ENCODE measurements around the gene USH2A. TPM values are rescaled to one million over a fixed set of nuclear protein-coding genes. Genes with fewer than 3 reads are reported as not detected.

The USH2A gene
- polyA plus RNA-seq, 2 of the 4 experiments (the other 2 are of a cell fraction): not detected

- TF ChIP-seq CTCF (IDR thresholded peaks at IDR 0.05) (no peak), CEBPB (IDR thresholded peaks at IDR 0.05) (peak; percentile 53 to 74; a peak in 3 of 4 replicates), HOXB5 (CRISPR knock-in tag; IDR thresholded peaks at IDR 0.05) (no peak)
- ChIA-PET CTCF (interaction anchor here (1.8 kb wide), 1 partner anchor 8 kb away, joined by 4 read pairs; no protein-coding TSS in a partner anchor), POLR2A (no interaction called here)
- Histone ChIP-seq H3K4me2 (no peak overlapping the region), H3K27ac (no peak overlapping the region), H3K4me1 (no peaks in the 10 kb centered on the region), H3K9me3 (no peaks in the 10 kb centered on the region), H3K4me3 (no peak overlapping the region)
- FAIRE-seq (no peak), DNase-seq (ENCODE audit: low read depth in 1 of 2, low spot score in 1 of 2) (no peak), ATAC-seq (no peak)
- WGBS (ENCODE audit: missing lambda C conversion rate): 91% methylated on average over 1 of the region's 1 CpG
Measured at GRCh38 chr1:216212826-216213225, 210.4 kb downstream of the USH2A start.

DNA sequence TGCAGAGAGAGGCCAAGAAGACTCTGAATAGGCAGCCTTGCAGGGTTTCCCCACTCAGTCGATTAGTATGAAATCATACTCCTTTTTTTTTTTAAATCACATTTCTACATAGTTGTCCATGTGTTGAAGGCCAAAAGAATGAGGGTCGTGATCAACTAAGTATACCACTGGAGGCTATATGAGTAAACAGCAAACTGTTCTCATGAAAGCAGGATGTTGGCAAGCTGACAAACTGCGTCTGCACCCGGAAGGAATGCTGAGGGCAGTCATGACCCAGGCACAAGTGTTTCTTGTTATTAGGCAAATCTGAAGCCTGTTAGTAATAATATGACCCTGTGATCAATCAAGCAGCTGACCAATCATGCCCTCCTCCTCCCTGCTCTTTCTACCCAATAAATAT lies 213.2 kb downstream of the USH2A start:
- ChIA-PET CTCF (interaction anchor here (1.8 kb wide), 1 partner anchor 11 kb away, joined by 4 read pairs; no protein-coding TSS in a partner anchor), POLR2A (no interaction called here)
- TF ChIP-seq HEYL (CRISPR knock-in tag; IDR thresholded peaks at IDR 0.05) (no peak), HES2 (IDR thresholded peaks at IDR 0.05) (no peak), CHD4 (IDR thresholded peaks at IDR 0.05; ENCODE audit: borderline replicate concordance) (no peak), CTCF (IDR thresholded peaks at IDR 0.05) (no peak)
- TF ChIP-seq, protein P1, sequence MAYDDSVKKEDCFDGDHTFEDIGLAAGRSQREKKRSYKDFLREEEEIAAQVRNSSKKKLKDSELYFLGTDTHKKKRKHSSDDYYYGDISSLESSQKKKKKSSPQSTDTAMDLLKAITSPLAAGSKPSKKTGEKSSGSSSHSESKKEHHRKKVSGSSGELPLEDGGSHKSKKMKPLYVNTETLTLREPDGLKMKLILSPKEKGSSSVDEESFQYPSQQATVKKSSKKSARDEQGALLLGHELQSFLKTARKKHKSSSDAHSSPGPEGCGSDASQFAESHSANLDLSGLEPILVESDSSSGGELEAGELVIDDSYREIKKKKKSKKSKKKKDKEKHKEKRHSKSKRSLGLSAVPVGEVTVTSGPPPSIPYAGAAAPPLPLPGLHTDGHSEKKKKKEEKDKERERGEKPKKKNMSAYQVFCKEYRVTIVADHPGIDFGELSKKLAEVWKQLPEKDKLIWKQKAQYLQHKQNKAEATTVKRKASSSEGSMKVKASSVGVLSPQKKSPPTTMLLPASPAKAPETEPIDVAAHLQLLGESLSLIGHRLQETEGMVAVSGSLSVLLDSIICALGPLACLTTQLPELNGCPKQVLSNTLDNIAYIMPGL (CRISPR knock-in tag; IDR thresholded peaks at IDR 0.05; ENCODE audit: borderline replicate concordance): no peak
- TF ChIP-seq, protein P2, sequence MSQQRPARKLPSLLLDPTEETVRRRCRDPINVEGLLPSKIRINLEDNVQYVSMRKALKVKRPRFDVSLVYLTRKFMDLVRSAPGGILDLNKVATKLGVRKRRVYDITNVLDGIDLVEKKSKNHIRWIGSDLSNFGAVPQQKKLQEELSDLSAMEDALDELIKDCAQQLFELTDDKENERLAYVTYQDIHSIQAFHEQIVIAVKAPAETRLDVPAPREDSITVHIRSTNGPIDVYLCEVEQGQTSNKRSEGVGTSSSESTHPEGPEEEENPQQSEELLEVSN (IDR thresholded peaks at IDR 0.05; ENCODE audit: borderline replicate concordance, low read depth): no peak
- no peaks in the 10 kb centered on the region for H3K9me3 ChIP-seq
- H3K4me1 ChIP-seq: no peaks in the 10 kb centered on the region
- no peak overlapping the region for H3K27ac ChIP-seq
- WGBS (ENCODE audit: missing lambda C conversion rate): 2% methylated on average over 4 of the region's 4 CpGs
- no peak overlapping the region for H3K4me3 ChIP-seq
- DNase-seq (ENCODE audit: low read depth in 1 of 2, low spot score in 1 of 2) (no peak), ATAC-seq (no peak), FAIRE-seq (no peak)
- no peak overlapping the region for H3K4me2 ChIP-seq

DNA sequence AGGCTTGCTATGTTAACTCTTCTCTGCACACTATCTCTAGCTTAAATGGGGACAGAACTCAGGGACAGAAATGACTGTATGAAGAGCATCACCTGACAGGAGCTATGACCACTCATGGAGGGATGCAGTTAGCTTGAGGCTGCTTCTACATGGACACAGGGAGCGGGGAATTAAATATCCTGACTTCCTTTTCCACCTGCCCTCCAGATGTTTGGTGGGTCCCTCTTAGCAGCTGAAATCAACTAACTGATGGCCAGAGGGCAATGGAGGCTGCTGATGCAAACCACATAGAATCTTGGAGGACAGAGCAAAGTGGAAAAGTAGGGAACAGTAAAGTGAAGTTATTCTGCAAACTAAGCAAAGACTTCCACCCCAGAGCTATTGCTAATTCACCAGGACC lies 214.1 kb downstream of the USH2A start:
- Histone ChIP-seq H3K4me3 (no peak overlapping the region), H3K9me3 (no peaks in the 10 kb centered on the region), H3K4me2 (no peak overlapping the region), H3K4me1 (no peaks in the 10 kb centered on the region), H3K27ac (no peak overlapping the region)
- no peak for ATAC-seq
- CTCF ChIA-PET: interaction anchor here (0.8 to 1.3 kb wide), 2 partner anchors 10 to 12 kb away, joined by 3 to 7 read pairs; no protein-coding TSS in a partner anchor
- TF ChIP-seq JUN (IDR thresholded peaks at IDR 0.05) (no peak), ZFP36 (IDR thresholded peaks at IDR 0.05; ENCODE audit: borderline replicate concordance, partially characterized antibody) (no peak), ZC3H11A (IDR thresholded peaks at IDR 0.05) (no peak)
- POLR2A ChIA-PET: no interaction called here
- no peak for DNase-seq (ENCODE audit: low read depth in 1 of 2, low spot score in 1 of 2)
- WGBS (ENCODE audit: missing lambda C conversion rate): 12% methylated on average over 1 of the region's 1 CpG
- no peak for FAIRE-seq

DNA sequence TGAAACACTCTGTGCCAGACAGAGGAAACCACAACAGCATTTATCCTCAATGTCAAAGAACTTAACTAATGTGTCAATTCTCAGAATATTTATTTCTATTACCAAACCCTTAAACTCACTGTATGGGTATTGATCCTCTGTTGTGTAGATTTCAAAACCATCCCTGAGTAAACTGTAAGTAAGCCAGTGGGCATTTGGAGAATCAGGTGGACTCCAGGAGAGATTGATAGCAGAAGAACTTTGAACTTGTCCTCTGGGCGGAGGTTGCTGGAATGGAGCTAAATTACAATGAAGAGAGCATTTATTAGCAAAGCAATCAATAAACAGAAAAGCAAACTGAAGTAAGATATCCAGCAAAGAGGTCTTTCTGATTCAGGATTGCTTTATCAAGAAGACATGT lies 216.1 kb downstream of the USH2A start:
- Histone ChIP-seq H3K4me1 (no peaks in the 10 kb centered on the region), H3K27ac (no peak overlapping the region), H3K9me3 (no peaks in the 10 kb centered on the region), H3K4me2 (no peak overlapping the region), H3K4me3 (no peak overlapping the region)
- DNase-seq (ENCODE audit: low read depth in 1 of 2, low spot score in 1 of 2): no peak
- ATAC-seq: no peak
- ChIA-PET CTCF (interaction anchor here (1.2 kb wide), 1 partner anchor 14 kb away, joined by 5 read pairs; no protein-coding TSS in a partner anchor), POLR2A (no interaction called here)
- WGBS (ENCODE audit: missing lambda C conversion rate): 3% methylated on average over 1 of the region's 1 CpG
- FAIRE-seq: no peak
- TF ChIP-seq JUNB (IDR thresholded peaks at IDR 0.05) (no peak), ZC3H11A (IDR thresholded peaks at IDR 0.05) (no peak), HDAC2 (IDR thresholded peaks at IDR 0.05) (no peak), FOXS1 (CRISPR knock-in tag; IDR thresholded peaks at IDR 0.05) (no peak), NPAS2 (CRISPR knock-in tag; IDR thresholded peaks at IDR 0.05; ENCODE audit: borderline replicate concordance) (no peak), RNF2 (IDR thresholded peaks at IDR 0.05; ENCODE audit: borderline replicate concordance, low read depth) (no peak), MAFK (IDR thresholded peaks at IDR 0.05; ENCODE audit: partially characterized antibody) (no peak), KDM1A (IDR thresholded peaks at IDR 0.05; ENCODE audit: low read depth) (no peak), EP300 (IDR thresholded peaks at IDR 0.05) (no peak), CHD4 (IDR thresholded peaks at IDR 0.05; ENCODE audit: borderline replicate concordance) (no peak), POLR2AphosphoS2 (conservative IDR thresholded peaks at IDR 0.05; ENCODE audit: low read length) (no peak), HOXB13 (CRISPR knock-in tag; IDR thresholded peaks at IDR 0.05; ENCODE audit: low read depth) (no peak), NFE2L2 (conservative IDR thresholded peaks at IDR 0.05; ENCODE audit: low read length) (no peak)
- TF ChIP-seq, protein P2 (IDR thresholded peaks at IDR 0.05; ENCODE audit: borderline replicate concordance, low read depth): no peak
